Stimulated activated naive CD4-positive, alpha-beta T cell (primary cell): ENCODE measurements around the gene FILIP1L.

ENCODE experiments used
- DNase-seq, 6 experiments: peaks; one replicate each; lab custom pipeline; 2025; lab: John Stamatoyannopoulos, UW

FILIP1L gene

GRCh38 chr3:100009276-100010086, 104.8 kb downstream of the FILIP1L start:
- DNase-seq, result no peak

- DNase-seq, result no peak
Observed at GRCh38 chr3:100008081-100008698, 106.1 kb downstream of the FILIP1L start.

- DNase-seq, result no peak
Observed at GRCh38 chr3:100007313-100007712, 107.0 kb downstream of the FILIP1L start.

GRCh38 chr3:100006570-100007271, 107.6 kb downstream of the FILIP1L start:
- no peak for DNase-seq

- no peak for DNase-seq
Observed at GRCh38 chr3:100005665-100006393, 108.5 kb downstream of the FILIP1L start.

GRCh38 chr3:100004931-100005330, 109.4 kb downstream of the FILIP1L start:
- no peak for DNase-seq

- DNase-seq, result no peak
Observed at GRCh38 chr3:100003609-100004503, 110.4 kb downstream of the FILIP1L start.

- no peak for DNase-seq
Observed at GRCh38 chr3:100002599-100003350, 111.5 kb downstream of the FILIP1L start.

- no peak for DNase-seq
Observed at GRCh38 chr3:100001526-100002270, 112.6 kb downstream of the FILIP1L start.

GRCh38 chr3:100001083-100001482, 113.2 kb downstream of the FILIP1L start:
- no peak for DNase-seq

- DNase-seq, result no peak
Observed at GRCh38 chr3:99999536-99999935, 114.8 kb downstream of the FILIP1L start.

GRCh38 chr3:99997293-99997692, 117.0 kb downstream of the FILIP1L start:
- no peak for DNase-seq

GRCh38 chr3:99990179-99990578, 124.1 kb downstream of the FILIP1L start:
- DNase-seq, result no peak

GRCh38 chr3:99984668-99985067, 129.6 kb downstream of the FILIP1L start:
- DNase-seq, result no peak

- no peak for DNase-seq
Observed at GRCh38 chr3:99984139-99984538, 130.2 kb downstream of the FILIP1L start.

- DNase-seq, result no peak
Observed at GRCh38 chr3:99982650-99983049, 131.7 kb downstream of the FILIP1L start.

- no peak for DNase-seq
Observed at GRCh38 chr3:99981138-99981537, 133.2 kb downstream of the FILIP1L start.

GRCh38 chr3:99980606-99981005, 133.7 kb downstream of the FILIP1L start:
- DNase-seq, result no peak

- DNase-seq, result no peak
Observed at GRCh38 chr3:99978221-99978620, 136.1 kb downstream of the FILIP1L start.

- DNase-seq, result no peak
Observed at GRCh38 chr3:99976584-99976983, 137.7 kb downstream of the FILIP1L start.
